ENCODE data around the gene CTBP2.

CTBP2 gene

GRCh38 chr10:125033146-125033924, 127.0 kb downstream of the CTBP2 start:
- DNase-seq, result no peak

GRCh38 chr10:125032474-125033020, 127.8 kb downstream of the CTBP2 start:
- no peak for DNase-seq

- DNase-seq, result no peak
Observed at GRCh38 chr10:125030567-125031197, 129.7 kb downstream of the CTBP2 start.

- DNase-seq, result no peak
Observed at GRCh38 chr10:125029584-125030242, 130.7 kb downstream of the CTBP2 start.

DNA sequence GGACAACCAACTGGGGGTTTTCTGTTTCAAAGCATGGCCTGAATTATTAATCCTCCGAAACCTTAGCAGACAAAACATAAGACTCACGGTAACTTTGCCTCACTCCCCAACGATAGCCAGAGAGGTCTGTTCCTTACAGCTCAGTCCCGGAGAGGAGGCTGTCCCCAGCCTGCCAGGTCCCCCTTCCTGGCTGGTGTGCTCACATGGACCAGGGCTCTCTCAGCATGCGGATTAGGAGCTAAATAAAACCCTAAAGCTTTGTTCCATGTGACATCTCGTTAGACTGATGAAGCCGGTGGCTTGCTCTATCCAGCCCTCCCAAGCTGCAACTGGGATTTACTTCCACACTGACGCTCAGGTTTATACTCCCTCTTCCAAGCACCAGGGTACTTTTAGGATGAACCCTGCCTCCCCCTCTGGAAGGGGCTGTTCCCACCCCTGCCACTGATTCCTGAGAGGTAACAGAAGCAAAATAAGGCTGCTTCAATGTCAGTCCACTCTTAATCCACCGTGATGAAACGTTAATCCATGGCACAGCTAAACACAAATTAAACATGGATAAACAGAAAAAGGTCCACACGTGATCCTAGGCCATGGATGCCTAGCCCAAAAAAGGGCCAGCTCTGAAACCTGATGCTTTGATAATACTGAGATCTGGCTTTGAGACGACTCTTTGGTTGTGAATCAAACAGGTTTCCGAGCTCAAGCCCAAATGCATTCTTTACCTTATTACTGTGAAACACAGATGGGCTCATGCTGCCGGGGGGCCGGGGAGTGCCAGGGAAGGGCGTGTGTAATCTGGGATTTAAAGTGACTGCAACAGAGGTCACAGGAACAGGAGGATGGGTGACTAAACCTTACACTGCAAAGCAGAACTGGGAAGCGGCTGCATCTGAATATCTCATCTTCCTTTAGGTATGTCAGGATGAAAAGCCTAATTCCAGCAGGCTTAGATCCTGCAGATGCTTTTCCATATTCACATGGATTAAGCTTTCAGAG, 132.2 kb downstream of the CTBP2 start:
- no peak for DNase-seq

DNA sequence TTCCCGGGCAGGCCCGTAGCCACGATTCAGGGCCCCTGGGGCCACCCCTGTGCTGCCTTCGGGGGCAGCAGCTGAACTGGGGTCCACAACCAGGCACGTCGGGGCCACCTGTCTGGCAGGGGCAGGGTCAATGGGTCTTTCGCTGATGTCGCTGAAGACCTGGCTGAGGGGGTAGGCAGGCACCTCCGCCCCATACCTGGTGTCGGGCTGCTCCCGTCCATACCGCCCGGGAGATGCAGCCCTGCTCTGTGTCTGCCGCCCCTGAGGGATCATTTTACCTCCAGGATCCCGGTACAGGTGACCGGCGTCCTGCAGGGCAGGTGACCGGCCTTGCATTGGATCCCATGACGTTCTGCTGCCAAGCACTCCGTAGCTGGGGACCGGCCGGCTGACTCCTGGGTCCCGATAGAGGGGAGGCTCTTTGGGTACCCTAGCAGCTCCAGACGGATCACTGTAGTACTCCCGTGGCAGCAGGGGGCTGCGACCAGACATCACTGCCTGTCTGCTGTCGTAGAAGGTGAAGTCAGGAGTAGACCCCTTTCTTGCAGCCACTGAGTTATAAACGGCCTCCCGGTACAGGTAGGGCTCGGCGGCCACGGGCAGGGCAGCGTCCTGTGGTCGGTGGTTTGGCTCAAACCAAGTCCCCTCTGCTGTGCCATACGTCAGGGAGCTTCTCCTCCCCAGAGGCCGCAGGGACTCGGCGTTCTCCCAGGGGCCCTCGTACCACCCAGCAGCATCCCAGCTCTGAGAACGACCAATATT, 133.2 kb downstream of the CTBP2 start:
- DNase-seq, result no peak

GRCh38 chr10:125026036-125026931, 134.1 kb downstream of the CTBP2 start:
- DNase-seq, result no peak

DNA sequence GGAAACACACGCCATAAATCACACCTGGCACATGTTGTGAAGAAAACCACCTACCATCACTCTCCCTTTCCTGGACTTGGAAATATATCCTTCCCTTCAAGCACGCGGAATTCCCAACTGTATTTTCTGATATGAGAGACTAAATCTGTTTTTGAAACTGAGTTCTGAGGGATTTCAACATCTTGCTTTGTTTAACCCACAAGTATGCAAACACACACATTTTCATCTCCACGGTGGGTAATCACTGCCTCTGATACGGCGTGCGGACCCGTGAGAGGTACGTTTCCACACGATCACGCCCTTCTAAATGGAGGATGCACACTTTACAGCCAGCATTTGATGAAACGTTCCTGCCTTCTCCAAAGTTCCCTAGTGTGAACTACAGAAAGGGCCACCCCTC, 135.0 kb downstream of the CTBP2 start:
- no peak for DNase-seq

DNA sequence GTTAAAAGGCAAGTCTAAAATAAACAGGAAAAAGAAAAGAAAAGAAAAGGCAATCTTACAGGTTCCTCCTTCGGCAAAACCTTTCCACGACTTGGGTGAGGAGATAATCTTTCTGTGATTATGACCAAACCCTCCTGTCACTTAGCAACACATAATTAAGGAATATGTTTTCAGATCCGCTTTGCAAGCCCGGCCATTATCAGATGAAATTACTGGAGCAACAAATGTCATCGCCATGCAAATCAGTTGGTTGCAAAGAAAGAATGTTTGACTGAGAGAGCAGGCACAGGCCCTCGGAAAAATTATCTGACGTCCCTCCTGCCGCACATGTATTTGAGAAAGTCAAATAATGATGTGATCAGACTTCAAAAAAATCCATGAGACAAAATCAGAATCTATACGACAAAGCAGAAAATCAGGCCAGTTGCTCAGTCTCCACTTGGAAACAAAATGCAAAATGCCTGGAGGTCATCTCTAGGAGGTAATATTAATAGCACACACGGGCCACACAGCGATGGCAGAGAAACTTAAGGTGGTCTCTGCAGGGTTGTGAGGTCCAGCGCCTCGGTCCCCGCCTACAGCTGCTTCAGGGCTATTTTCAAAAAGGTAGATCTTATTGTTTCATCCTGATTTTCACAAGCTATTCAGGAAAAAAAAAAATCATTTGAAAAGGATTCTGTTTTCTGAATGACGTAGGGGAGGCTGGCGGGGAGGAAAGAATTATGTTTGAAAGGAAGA, 135.7 kb downstream of the CTBP2 start:
- DNase-seq, result no peak

GRCh38 chr10:125023862-125024496, 136.4 kb downstream of the CTBP2 start:
- DNase-seq, result no peak

DNA sequence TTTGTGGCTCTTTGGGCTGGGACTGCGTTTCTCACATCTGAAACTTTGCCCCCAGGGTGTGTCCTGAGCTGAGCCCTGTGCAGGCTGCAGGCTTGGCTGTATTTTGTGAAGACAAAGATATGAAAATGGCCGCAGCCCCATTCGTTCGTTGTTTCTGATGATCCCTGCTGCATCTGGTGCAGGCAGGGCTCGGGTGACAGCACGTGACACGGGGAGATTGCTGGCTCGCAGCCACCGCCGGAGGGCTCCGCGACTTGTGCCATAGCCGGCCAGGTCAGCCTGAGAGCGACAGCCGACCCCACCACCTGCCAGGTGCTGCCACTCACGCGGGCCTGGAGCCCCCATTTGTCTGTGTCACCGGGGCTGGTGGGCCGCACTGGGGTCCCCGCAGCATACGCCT, 137.1 kb downstream of the CTBP2 start:
- no peak for DNase-seq

- no peak for DNase-seq
Observed at GRCh38 chr10:125022671-125023070, 137.7 kb downstream of the CTBP2 start.

GRCh38 chr10:125021686-125022344, 138.5 kb downstream of the CTBP2 start:
- DNase-seq, result no peak

GRCh38 chr10:125020871-125021270, 139.5 kb downstream of the CTBP2 start:
- no peak for DNase-seq

DNA sequence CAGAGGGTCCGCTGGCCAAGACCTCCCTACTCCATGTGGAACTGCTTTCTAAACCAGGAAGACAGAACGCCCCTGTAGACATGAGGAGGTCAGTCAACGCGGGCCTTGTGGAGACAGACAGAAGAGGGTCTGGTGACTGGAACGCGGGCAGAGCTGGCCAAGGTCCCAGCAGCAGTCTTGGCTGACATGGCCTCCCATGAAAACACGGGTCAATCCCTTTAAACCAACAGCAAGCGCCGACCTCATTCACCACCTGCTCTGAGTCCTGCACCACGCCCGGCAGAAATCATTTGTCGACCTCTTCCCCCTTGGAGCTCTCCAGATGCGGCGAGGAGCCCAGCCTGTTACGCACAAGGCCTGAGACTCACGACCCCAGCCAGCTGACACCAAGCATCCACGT, 140.0 kb downstream of the CTBP2 start:
- DNase-seq, result no peak

DNA sequence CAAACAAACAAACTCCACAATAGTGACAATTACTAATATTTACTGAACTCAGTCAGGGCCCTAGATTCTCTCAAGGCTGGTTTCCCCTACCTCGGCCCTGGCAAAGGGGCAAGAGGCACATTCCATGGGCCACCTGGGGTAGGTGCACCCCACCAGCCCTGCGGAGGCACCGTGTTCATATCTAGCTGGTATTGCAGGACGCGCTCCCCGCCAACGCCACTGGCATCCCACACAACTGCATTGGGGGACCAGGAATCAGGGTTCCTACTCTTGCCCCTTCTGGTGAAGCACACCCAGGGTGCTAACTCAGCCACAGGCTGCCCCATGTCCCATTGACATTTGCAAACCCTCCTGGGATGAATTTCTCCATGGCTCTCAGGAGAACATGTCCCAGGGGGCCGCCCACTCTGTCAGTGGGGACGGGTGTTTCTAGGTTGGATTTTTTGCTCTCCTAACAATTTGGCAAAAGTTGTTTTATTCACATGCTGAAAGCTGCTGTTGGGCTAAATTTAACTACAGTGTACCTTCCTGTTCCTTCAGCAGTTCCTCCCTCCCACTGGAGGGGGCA, 141.7 kb downstream of the CTBP2 start:
- no peak for DNase-seq

GRCh38 chr10:125017547-125018298, 142.6 kb downstream of the CTBP2 start:
- DNase-seq, result no peak
